ENCODE measurements around the gene P4HTM.
"Not testable (repeated sequence)": the region's sequence is repeated elsewhere in the genome, so short reads cannot be mapped to it uniquely, and the experiment has no call there.

The P4HTM gene

DNA sequence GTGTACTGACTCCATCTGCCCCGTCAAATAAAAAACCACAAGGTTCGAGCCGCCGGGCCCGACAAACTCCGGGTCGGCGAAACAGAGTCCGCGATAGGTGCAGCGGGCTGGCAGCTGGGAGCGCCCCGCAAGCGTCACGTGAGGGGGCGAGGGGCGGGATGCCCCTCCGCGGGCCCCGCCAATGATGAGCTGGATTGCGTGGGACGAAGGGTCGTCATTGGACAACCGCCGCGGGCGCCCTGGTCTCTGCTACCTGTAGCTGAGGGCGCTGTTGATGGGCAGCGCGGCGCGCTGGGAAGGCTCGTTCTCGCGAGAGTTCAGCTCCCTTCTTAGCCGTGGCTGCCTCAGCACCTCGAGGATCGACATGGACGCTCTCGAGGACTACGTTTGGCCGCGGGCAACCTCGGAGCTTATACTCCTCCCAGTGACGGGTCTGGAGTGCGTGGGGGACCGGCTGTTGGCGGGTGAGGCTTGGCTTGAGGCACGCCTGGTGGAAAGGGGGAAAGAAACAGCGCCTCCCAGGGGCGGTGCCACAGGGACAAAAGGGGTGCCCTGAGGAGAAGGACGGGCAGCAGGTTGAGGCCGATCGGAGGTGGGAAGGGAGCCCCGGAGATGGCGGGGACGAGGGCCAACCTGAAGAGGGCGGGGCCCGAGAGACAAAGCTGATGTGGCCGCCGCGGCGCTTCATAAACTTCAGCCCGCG is 17.2 kb downstream of the P4HTM start, which contains the start of gene WDR6:
Gene WDR6 (plus strand): TSS at position 324 of the 703 bp plus-strand sequence. CDS start 41 bp downstream, at position 365.
- DNase-seq (ENCODE audit: extremely low read depth in 1 of 2, low read depth in 1 of 2): peak; percentile 94 to 98

- DNase-seq (ENCODE audit: extremely low read depth in 1 of 2, low read depth in 1 of 2): peak; percentile 70 to 81
Observed at GRCh38 chr3:49007771-49008528, 17.9 kb downstream of the P4HTM start.

- DNase-seq (ENCODE audit: extremely low read depth in 1 of 2, low read depth in 1 of 2): not testable (repeated sequence)
Observed at GRCh38 chr3:49008627-49009026, 18.6 kb downstream of the P4HTM start.

DNA sequence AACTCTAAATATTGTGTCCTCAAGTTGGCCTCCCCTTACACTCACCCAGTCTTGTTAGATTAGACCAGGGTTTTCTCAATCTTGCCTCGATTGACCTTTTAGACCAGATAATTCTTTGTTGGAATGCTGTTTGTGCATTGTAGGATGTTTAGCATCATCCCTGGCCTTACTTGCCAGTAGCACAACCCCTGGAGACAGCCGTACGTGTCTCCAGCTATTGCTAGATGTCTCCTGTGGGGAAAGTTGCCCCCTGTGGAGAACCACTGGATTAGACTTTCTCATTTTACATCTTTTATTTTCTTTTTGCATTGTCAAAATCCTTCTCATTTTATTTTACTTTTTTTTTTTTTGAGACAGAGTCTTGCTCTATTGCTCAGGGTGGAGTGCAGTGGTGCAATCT is 19.4 kb downstream of the P4HTM start:
- no peak for DNase-seq (ENCODE audit: extremely low read depth in 1 of 2, low read depth in 1 of 2)

DNA sequence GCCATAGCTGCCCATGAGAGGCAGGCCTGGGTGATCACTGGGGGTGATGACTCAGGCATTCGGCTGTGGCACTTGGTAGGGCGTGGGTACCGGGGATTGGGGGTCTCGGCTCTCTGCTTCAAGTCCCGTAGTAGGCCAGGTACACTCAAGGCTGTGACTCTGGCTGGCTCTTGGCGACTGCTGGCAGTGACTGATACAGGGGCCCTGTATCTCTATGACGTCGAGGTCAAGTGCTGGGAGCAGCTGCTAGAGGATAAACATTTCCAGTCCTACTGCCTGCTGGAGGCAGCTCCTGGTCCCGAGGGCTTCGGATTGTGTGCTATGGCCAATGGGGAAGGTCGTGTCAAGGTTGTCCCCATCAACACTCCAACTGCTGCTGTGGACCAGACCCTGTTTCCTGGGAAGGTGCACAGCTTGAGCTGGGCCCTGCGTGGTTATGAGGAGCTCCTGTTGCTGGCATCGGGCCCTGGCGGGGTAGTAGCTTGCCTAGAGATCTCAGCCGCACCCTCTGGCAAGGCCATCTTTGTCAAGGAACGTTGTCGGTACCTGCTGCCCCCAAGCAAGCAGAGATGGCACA is 22.5 kb downstream of the P4HTM start:
- no peak for DNase-seq (ENCODE audit: extremely low read depth in 1 of 2, low read depth in 1 of 2)

DNA sequence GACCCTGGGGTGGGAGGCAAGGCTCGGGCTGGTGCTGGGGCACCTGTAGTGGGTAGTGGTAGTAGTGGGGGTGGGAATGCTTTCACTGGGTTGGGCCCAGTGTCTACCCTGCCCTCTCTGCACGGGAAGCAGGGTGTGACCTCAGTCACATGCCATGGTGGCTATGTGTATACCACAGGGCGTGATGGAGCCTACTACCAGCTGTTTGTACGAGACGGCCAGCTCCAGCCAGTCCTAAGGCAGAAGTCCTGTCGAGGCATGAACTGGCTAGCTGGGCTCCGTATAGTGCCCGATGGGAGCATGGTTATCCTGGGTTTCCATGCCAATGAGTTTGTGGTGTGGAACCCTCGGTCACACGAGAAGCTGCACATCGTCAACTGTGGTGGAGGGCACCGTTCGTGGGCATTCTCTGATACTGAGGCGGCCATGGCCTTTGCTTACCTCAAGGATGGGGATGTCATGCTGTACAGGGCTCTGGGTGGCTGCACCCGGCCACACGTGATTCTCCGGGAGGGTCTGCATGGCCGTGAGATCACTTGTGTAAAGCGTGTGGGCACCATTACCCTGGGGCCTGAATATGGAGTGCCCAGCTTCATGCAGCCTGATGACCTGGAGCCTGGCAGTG is 23.2 kb downstream of the P4HTM start:
- DNase-seq (ENCODE audit: extremely low read depth in 1 of 2, low read depth in 1 of 2): no peak

DNA sequence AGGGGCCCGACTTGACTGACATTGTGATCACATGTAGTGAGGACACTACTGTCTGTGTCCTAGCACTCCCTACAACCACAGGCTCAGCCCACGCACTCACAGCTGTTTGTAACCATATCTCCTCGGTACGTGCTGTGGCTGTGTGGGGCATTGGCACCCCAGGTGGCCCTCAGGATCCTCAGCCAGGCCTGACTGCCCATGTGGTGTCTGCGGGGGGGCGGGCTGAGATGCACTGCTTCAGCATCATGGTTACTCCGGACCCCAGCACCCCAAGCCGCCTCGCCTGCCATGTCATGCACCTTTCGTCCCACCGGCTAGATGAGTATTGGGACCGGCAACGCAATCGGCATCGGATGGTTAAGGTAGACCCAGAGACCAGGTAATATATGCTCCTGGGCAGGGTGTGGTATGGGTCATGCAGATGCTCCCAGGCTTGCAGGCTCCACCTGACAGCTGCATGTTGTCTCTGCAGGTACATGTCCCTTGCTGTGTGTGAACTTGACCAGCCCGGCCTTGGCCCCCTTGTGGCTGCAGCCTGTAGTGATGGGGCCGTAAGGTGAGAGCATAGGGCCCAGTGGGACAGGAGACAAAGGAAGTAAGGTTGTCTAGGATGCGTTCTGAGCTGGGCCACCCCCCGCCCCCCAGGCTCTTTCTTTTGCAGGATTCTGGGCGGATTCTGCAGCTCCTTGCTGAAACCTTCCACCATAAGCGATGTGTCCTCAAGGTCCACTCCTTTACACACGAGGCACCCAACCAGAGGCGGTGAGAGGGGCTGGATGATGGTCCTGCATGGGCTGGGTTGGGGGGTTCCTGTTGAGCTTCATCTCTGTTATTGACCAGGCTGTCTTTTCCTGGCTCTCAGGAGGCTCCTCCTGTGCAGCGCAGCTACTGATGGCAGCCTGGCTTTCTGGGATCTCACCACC is 24.0 kb downstream of the P4HTM start:
- no peak for DNase-seq (ENCODE audit: extremely low read depth in 1 of 2, low read depth in 1 of 2)

- no peak for DNase-seq (ENCODE audit: extremely low read depth in 1 of 2, low read depth in 1 of 2)
Observed at GRCh38 chr3:49015072-49015471, 25.0 kb downstream of the P4HTM start.

- DNase-seq (ENCODE audit: extremely low read depth in 1 of 2, low read depth in 1 of 2): no peak
Observed at GRCh38 chr3:49015765-49016164, 25.7 kb downstream of the P4HTM start.

- DNase-seq (ENCODE audit: extremely low read depth in 1 of 2, low read depth in 1 of 2): no peak
Observed at GRCh38 chr3:49016414-49017228, 26.6 kb downstream of the P4HTM start.

DNA sequence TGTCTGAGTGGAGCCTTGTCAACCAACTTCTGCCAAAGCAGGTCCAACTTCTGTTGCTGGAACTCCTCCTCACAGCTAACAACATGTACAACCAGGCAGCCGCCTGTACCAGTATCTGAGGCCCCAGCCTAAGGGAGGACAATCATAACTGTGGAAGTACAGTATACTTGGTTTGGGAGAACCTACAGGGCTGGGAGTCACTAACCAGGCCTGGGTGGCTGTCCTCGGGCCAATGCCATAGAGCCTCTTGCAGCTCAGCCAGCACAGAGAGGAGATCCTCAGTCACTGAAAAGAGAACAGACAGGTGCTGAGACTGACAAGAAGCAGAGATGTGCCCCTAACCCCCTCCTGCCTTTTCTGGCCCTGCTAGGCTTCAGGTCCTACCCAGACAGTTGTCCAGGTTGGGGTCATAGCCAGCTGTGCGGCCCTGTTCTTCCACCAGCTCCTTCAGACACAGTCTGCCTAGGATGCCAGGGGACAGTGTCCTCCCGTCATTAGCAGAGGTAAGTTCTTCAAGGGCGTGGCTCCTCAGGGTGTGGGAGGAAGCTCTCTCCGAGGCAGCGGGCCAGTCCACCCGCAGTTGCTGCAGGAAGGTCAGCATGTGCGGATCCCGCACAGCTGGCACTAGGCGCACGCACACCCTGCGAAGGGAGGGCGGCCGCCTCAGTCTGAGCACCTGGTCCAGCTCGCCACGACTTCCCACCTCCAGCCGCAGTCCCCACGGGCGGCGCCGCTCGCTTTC is 27.4 kb downstream of the P4HTM start:
- no peak for DNase-seq (ENCODE audit: extremely low read depth in 1 of 2, low read depth in 1 of 2)

- DNase-seq (ENCODE audit: extremely low read depth in 1 of 2, low read depth in 1 of 2): peak in 1 of 2 donors; percentile 45
Observed at GRCh38 chr3:49017971-49018706, 28.1 kb downstream of the P4HTM start, which contains the start of gene DALRD3. Gene DALRD3, minus strand, starts transcription at chr3:49018580. Its CDS starts 16 bp downstream, at chr3:49018564.

DNA sequence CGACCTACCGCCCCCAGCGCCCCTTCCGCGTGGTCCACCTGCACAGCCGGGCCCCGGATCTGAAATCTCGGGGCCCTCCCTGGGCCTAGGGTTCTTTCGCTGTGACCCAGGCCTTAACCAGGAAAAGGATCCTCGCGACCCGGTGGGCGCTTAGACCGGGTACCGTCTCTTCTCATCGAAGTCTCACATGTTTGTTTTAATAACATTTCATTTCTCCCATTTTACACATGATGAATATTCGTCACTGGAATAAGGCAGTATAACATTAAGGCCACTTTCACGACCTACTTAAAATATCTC is 28.6 kb downstream of the P4HTM start:
- no peak for DNase-seq (ENCODE audit: extremely low read depth in 1 of 2, low read depth in 1 of 2)

- no peak for DNase-seq (ENCODE audit: extremely low read depth in 1 of 2, low read depth in 1 of 2)
Observed at GRCh38 chr3:49019941-49020329, 29.9 kb downstream of the P4HTM start.

GRCh38 chr3:49020330-49021212 is 30.5 kb downstream of the P4HTM start:
- no peak for DNase-seq (ENCODE audit: extremely low read depth in 1 of 2, low read depth in 1 of 2)

DNA sequence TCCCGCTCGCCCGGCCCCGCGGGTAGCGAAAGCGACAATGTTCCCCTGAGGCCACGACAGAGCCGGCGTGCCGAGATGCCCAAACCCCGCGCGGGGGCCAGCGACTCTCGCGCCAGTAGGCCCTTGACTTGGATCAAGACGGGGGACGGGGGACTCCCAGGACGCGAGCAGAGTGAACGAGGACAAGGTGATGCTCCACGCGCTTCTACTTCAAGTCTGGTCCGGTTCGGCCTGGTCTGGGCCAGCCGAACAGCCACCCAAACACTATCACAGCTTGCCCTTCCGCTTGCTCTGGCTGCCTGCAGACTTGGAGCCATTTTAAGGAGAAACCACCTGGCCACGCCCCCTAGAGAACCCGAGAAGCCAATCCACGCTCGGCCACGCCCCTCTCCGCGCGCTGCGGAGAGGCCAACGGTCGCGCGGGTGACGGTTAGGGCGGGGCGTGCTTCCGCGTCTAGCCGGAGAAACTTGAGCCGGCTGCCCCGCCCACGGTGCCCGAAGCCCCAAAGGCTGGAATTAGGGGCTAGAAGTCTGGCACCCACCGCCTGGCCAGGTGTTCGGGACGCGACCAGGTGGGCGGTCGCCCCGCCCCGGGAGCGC is 31.3 kb downstream of the P4HTM start:
- DNase-seq (ENCODE audit: extremely low read depth in 1 of 2, low read depth in 1 of 2): peak; percentile 97 to 99

All from stimulated activated CD8-positive, alpha-beta memory T cell treated with anti-CD3 and anti-CD28 coated beads, Interleukin-7, amount 100 ng/mL, for 48 hours (primary cell).